Neural cell (in vitro differentiated cells): Measurements from ENCODE around the gene TBC1D10B. TPM values are rescaled to one million over a fixed set of nuclear protein-coding genes. Genes with fewer than 3 reads are reported as not detected.
A peak's percentile ranks its signal among the peaks of the same experiment; 100 is the strongest.

ENCODE experiments used
- H2AFZ ChIP-seq: fragments of 200-600, 300-800 bp; sonication (generic), shearing (Covaris generic); 2 replicates; pipeline ENCODE4 v1.6.0; 2014; ENCODE audit warnings: low read depth, mild to moderate bottlenecking, antibody characterized with exemption, low read length, moderate library complexity
- H3F3A ChIP-seq: fragments of 200-600 bp; shearing (Covaris generic); 2 replicates; pipeline ENCODE4 v1.6.1; 2016; ENCODE audit warnings: mild to moderate bottlenecking, moderate library complexity, mixed read lengths, antibody characterized with exemption, low read length; ENCODE audit not compliant: insufficient read depth, poor library complexity, severe bottlenecking
- H3K27ac ChIP-seq: fragments of 200-600, 300-800 bp; sonication (generic), shearing (Covaris generic); 2 replicates; pipeline ENCODE4 v1.5.1; 2014; ENCODE audit warnings: mild to moderate bottlenecking, low read length, moderate library complexity
- H3K27me3 ChIP-seq: fragments of 300-800, 200-600 bp; sonication (generic), shearing (Covaris generic); 2 replicates; pipeline ENCODE4 v1.6.0; 2014; ENCODE audit warnings: mild to moderate bottlenecking, low read depth, low read length, moderate library complexity; ENCODE audit not compliant: insufficient read depth
- H3K36me3 ChIP-seq: fragments of 300-800, 200-600 bp; sonication (generic), shearing (Covaris generic); 2 replicates; pipeline ENCODE4 v1.5.1; 2014; ENCODE audit warnings: mild to moderate bottlenecking, antibody characterized with exemption, low read length, moderate library complexity; ENCODE audit not compliant: insufficient read depth
- H3K4me2 ChIP-seq: fragments of 300-800, 200-600 bp; sonication (generic), shearing (Covaris generic); 2 replicates; pipeline ENCODE4 v1.6.0; 2014; ENCODE audit warnings: mild to moderate bottlenecking, low read length
- H3K4me3 ChIP-seq: fragments of 300-800, 200-600 bp; sonication (generic), shearing (Covaris generic); 2 replicates; pipeline ENCODE4 v1.5.1; 2014; ENCODE audit warnings: mild to moderate bottlenecking, low read length, moderate library complexity
- H3K79me2 ChIP-seq: fragments of 200-600 bp; shearing (Covaris generic); replicated peaks from 2 replicates; pipeline ENCODE4 v1.6.0; 2014; ENCODE audit warnings: mild to moderate bottlenecking, low read length, moderate library complexity; ENCODE audit not compliant: insufficient read depth
- H3K9ac ChIP-seq: fragments of 300-800, 200-600 bp; sonication (generic), shearing (Covaris generic); 2 replicates; pipeline ENCODE4 v1.6.1; 2016; ENCODE audit warnings: mild to moderate bottlenecking, low read length, mixed read lengths
- H3K9me2 ChIP-seq: fragments of 200-600 bp; shearing (Covaris generic); 2 replicates; pipeline ENCODE4 v1.6.1; 2016; ENCODE audit warnings: mild to moderate bottlenecking, low read length, mixed read lengths; ENCODE audit not compliant: insufficient read depth
- H3K9me3 ChIP-seq: fragments of 200-600, 300-800 bp; sonication (generic), shearing (Covaris generic); 2 replicates; pipeline ENCODE4 v1.6.1; 2016; ENCODE audit warnings: mild to moderate bottlenecking, mixed run types, low read length, moderate library complexity, mixed read lengths
- H4K20me1 ChIP-seq: fragments of 200-600 bp; shearing (Covaris generic); 2 replicates; pipeline ENCODE4 v1.6.1; 2016; ENCODE audit warnings: mild to moderate bottlenecking, mixed run types; ENCODE audit not compliant: insufficient read depth
- EP300 ChIP-seq: fragments of 450-650 bp; conservative IDR thresholded peaks from 2 replicates; pipeline ENCODE4 v1.6.1; 2014; ENCODE audit warnings: antibody characterized with exemption, mild to moderate bottlenecking, moderate library complexity; ENCODE audit not compliant: poor library complexity, severe bottlenecking
- EZH2 ChIP-seq: fragments of 200-600, 300-800 bp; shearing (Covaris generic), sonication (generic); IDR thresholded peaks from 2 replicates; pipeline ENCODE4 v1.6.1; 2014; ENCODE audit warnings: antibody characterized with exemption, low read length, borderline replicate concordance, mild to moderate bottlenecking; ENCODE audit not compliant: insufficient read depth, poor library complexity, severe bottlenecking
- MXI1 ChIP-seq: fragments of 450-650 bp; conservative IDR thresholded peaks from 2 replicates; pipeline ENCODE4 v1.6.1; 2014; ENCODE audit warnings: antibody characterized with exemption, mild to moderate bottlenecking; ENCODE audit not compliant: poor library complexity, severe bottlenecking
- POLR2AphosphoS5 ChIP-seq: IDR thresholded peaks from 2 replicates; pipeline ENCODE4 v1.6.1; 2012
- RAD21 ChIP-seq: fragments of 450-650 bp; conservative IDR thresholded peaks from 2 replicates; pipeline ENCODE4 v1.6.1; 2014; ENCODE audit warnings: antibody characterized with exemption, mild to moderate bottlenecking, moderate library complexity
- SMC3 ChIP-seq: fragments of 450-650 bp; conservative IDR thresholded peaks from 2 replicates; pipeline ENCODE4 v1.6.1; 2014; ENCODE audit warnings: antibody characterized with exemption, mild to moderate bottlenecking, moderate library complexity; ENCODE audit not compliant: poor library complexity
- TAF1 ChIP-seq: IDR thresholded peaks from 2 replicates; pipeline ENCODE4 v1.6.1; 2012; ENCODE audit warnings: low read depth
- polyA plus RNA-seq: library from polyadenylated mRNA; depleted of rRNA; stranded (reverse); fragments of >200 nt; gene quantifications from 2 replicates; pipeline ENCODE4 v1.2.3, GENCODE V29; 2014
- TF ChIP-seq, protein P1 (sequence below): fragments of 450-650 bp; IDR thresholded peaks from 2 replicates; pipeline ENCODE4 v1.5.1; 2014; ENCODE audit warnings: antibody characterized with exemption, mild to moderate bottlenecking, moderate library complexity; ENCODE audit not compliant: poor library complexity, severe bottlenecking
- TF ChIP-seq, protein P2 (sequence below): IDR thresholded peaks from 2 replicates; pipeline ENCODE4 v1.6.1; 2012; ENCODE audit warnings: borderline replicate concordance

The TBC1D10B gene
- polyA plus RNA-seq, 1 donor from 2014 or later: 24.1 TPM

DNA sequence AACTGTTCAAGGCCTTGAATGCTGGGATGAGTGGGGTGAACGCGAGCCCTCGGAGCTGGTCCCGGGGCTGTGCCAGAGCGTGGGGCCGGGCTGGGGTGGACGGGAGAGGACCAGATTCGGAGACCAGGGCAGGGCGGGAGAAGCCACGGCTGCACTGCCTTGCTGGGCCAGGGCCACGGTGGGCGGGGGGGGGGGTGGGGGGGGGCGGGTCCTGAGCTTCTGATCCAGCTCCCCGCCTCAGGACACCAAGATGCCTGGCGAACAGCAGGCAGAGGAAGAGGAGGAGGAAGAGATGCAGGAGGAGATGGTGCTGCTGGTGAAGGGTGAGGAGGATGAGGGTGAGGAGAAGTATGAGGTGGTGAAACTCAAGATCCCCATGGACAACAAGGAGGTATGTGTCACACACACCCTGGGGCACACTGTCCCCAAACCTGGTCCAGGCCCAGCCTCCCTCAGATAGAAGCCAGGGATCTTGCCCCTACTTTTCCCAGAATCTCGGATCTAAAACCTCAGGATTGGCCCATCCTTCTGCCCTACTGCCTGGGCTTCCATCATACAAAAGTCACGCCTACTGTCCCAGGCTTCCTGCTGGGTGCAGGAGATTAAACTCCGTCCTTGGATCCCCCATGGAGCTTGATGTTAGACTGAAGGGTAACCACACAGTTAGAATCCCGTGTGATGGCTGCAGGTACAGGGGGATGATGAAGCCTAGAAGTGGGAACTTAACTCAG is 37.7 kb upstream of the TBC1D10B start:
- TF ChIP-seq POLR2AphosphoS5 (no peak), EP300 (no peak), RAD21 (no peak), SMC3 (no peak), EZH2 (no peak), MXI1 (no peak), TAF1 (no peak)
- TF ChIP-seq, protein P1, sequence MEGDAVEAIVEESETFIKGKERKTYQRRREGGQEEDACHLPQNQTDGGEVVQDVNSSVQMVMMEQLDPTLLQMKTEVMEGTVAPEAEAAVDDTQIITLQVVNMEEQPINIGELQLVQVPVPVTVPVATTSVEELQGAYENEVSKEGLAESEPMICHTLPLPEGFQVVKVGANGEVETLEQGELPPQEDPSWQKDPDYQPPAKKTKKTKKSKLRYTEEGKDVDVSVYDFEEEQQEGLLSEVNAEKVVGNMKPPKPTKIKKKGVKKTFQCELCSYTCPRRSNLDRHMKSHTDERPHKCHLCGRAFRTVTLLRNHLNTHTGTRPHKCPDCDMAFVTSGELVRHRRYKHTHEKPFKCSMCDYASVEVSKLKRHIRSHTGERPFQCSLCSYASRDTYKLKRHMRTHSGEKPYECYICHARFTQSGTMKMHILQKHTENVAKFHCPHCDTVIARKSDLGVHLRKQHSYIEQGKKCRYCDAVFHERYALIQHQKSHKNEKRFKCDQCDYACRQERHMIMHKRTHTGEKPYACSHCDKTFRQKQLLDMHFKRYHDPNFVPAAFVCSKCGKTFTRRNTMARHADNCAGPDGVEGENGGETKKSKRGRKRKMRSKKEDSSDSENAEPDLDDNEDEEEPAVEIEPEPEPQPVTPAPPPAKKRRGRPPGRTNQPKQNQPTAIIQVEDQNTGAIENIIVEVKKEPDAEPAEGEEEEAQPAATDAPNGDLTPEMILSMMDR: no peak
- TF ChIP-seq, protein P2, sequence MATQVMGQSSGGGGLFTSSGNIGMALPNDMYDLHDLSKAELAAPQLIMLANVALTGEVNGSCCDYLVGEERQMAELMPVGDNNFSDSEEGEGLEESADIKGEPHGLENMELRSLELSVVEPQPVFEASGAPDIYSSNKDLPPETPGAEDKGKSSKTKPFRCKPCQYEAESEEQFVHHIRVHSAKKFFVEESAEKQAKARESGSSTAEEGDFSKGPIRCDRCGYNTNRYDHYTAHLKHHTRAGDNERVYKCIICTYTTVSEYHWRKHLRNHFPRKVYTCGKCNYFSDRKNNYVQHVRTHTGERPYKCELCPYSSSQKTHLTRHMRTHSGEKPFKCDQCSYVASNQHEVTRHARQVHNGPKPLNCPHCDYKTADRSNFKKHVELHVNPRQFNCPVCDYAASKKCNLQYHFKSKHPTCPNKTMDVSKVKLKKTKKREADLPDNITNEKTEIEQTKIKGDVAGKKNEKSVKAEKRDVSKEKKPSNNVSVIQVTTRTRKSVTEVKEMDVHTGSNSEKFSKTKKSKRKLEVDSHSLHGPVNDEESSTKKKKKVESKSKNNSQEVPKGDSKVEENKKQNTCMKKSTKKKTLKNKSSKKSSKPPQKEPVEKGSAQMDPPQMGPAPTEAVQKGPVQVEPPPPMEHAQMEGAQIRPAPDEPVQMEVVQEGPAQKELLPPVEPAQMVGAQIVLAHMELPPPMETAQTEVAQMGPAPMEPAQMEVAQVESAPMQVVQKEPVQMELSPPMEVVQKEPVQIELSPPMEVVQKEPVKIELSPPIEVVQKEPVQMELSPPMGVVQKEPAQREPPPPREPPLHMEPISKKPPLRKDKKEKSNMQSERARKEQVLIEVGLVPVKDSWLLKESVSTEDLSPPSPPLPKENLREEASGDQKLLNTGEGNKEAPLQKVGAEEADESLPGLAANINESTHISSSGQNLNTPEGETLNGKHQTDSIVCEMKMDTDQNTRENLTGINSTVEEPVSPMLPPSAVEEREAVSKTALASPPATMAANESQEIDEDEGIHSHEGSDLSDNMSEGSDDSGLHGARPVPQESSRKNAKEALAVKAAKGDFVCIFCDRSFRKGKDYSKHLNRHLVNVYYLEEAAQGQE: no peak

DNA sequence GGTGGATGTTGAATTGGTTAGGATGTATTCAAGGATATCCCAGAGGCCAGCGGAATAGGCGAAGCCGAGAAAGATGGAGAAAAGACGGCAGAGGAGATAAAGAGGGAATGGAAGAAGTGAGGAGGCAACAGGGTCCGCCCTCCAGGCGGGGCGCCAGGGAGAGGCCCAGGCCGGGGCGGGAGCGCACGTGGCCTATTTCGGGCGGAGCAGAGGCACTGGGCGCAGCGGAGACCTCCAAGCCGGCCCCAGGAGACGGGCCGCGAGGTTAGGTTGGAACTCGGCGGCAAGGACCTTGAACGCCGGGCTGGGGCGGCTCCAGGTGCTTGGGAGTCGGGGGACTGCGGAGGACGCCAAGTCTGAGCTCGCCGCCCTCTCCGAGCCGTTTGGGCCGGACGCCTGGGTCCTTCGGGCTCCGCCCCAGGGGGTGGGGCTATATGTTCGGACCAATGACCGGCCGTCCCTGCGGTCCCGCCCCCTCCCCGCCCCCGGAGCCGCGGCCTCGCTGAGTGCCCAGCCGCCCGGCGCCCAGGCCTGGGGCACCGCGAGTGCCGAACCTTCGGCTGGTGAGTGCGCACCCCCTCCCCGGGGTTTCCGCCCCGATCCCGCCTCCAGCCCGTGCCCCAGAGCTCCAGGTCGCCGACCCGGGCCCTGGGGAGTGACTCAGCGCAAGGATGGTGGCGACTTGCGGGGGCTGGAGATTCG is 37.0 kb upstream of the TBC1D10B start, which contains the start of gene ZNF771:
Gene ZNF771 (plus strand): TSS at position 505 of the 702 bp plus-strand sequence. CDS start 448 bp downstream, outside the sequence.
- no peaks in the 10 kb centered on the region for H3K36me3 ChIP-seq
- no peak within 1 kb of the TSS for H3K27ac ChIP-seq
- no peaks in the 10 kb centered on the region for H3K27me3 ChIP-seq
- H4K20me1 ChIP-seq: no peaks in the 10 kb centered on the region
- peak within 1 kb of the TSS; percentile 71 for H3K4me3 ChIP-seq
- peak within 1 kb of the TSS; percentile 68 for H3K9ac ChIP-seq
- TF ChIP-seq TAF1 (no peak), EP300 (no peak), SMC3 (no peak), POLR2AphosphoS5 (peak; percentile 47), MXI1 (peak; percentile 72), EZH2 (no peak), RAD21 (no peak)
- TF ChIP-seq, protein P1: peak; percentile 38
- TF ChIP-seq, protein P2: peak; percentile 52
- H3K9me2 ChIP-seq: no peaks in the 10 kb centered on the region
- no peaks in the 10 kb centered on the region for H3F3A ChIP-seq
- peaks cover 5% of the 10 kb centered on the region for H3K79me2 ChIP-seq
- H3K4me2 ChIP-seq: no peak within 1 kb of the TSS
- H3K9me3 ChIP-seq: no peaks in the 10 kb centered on the region
- peak within 1 kb of the TSS; percentile 65 for H2AFZ ChIP-seq

More for the DNA sequence above, 37.7 kb upstream of the TBC1D10B start:
- Histone ChIP-seq H3K9ac (peak overlapping the region; percentile 68), H3K27ac (no peak overlapping the region), H3K79me2 (peaks cover 5% of the 10 kb centered on the region), H3K27me3 (no peaks in the 10 kb centered on the region), H3K4me3 (peak overlapping the region; percentile 71), H3K9me3 (no peaks in the 10 kb centered on the region), H2AFZ (no peak overlapping the region), H3F3A (no peaks in the 10 kb centered on the region), H3K36me3 (no peaks in the 10 kb centered on the region), H3K9me2 (no peaks in the 10 kb centered on the region), H3K4me2 (no peak overlapping the region), H4K20me1 (no peaks in the 10 kb centered on the region)
